ENCODE measurements around the gene ASCC2. TPM values are rescaled to one million over a fixed set of nuclear protein-coding genes. Genes with fewer than 3 reads are reported as not detected.

Gene ASCC2
- total and polyA plus RNA-seq, 2 of the 4 experiments (the other 2 are of a cell fraction): 40.0 to 62.2 TPM

- H3K14ac ChIP-seq (replicated peaks; ENCODE audit: low read depth, low read length): no peak overlapping the region
- 0 out of 2 replicates have a peak, but pooled peaks cover 8% of the 10 kb centered on the region for H3K9me1 ChIP-seq (ENCODE audit: insufficient read depth, low read length)
- H3K9me3 ChIP-seq (ENCODE audit: control insufficient read depth, insufficient read depth, low read length): no peaks in the 10 kb centered on the region
- H2BK20ac ChIP-seq (ENCODE audit: low read depth, low read length): no peak overlapping the region
- peaks cover 25% of the 10 kb centered on the region; the same call in 1 of the 2 replicates for H3K36me3 ChIP-seq (ENCODE audit: control insufficient read depth, insufficient read depth, low read length)
- in situ Hi-C loops (cut with MboI; ENCODE audit: low sequenced_read_pairs) (no loop called here), dilution Hi-C loops (cut with HindIII; ENCODE audit: low sequenced_read_pairs, unreplicated experiment) (no loop called here), intact Hi-C loops (cut with micrococcal nuclease) (no loop called here)
- H2AK5ac ChIP-seq (ENCODE audit: low read depth, low read length): no peak overlapping the region; the same call in 1 of the 2 replicates
- no peak overlapping the region for H4K8ac ChIP-seq (ENCODE audit: low read depth in 2 of 2, low read length in 2 of 2)
- H2BK15ac ChIP-seq (ENCODE audit: low read depth, low read length): no peak overlapping the region
- peaks cover 5% of the 10 kb centered on the region; the same call in 1 of the 2 replicates for H3K4me1 ChIP-seq (ENCODE audit: control insufficient read depth, insufficient read depth, low read length)
- ChIA-PET CTCF (interaction anchor here (0.7 kb wide), 1 partner anchor 39 kb away, joined by 3 read pairs; no protein-coding TSS in a partner anchor), POLR2A (ENCODE audit: unreplicated experiment) (no interaction called here)
- H3K18ac ChIP-seq (ENCODE audit: low read depth, low read length): no peak overlapping the region
- H3K4me3 ChIP-seq (ENCODE audit: insufficient read depth, low read depth, low read length): no peak overlapping the region
- no peak overlapping the region for H4K5ac ChIP-seq (ENCODE audit: low read depth, low read length)
- peak; percentile 77 for ATAC-seq (ENCODE audit: low read depth)
- no peak overlapping the region for H3K4me2 ChIP-seq (ENCODE audit: low read depth, low read length)
- BruUV-seq (replicated peaks): no TSS peak
- no peaks in the 10 kb centered on the region for H4K20me1 ChIP-seq (ENCODE audit: insufficient read depth, low read length)
- H2AFZ ChIP-seq (replicated peaks; ENCODE audit: low read length, poor library complexity): no peak overlapping the region
- H3K9ac ChIP-seq (ENCODE audit: low read depth, low read length): no peak overlapping the region
- no peak overlapping the region for H2BK120ac ChIP-seq (ENCODE audit: low read depth, low read length)
- no peak overlapping the region for H2AK9ac ChIP-seq (replicated peaks; ENCODE audit: low read depth, low read length, poor library complexity)
- no peaks in the 10 kb centered on the region for H3K27me3 ChIP-seq (ENCODE audit: control insufficient read depth, insufficient read depth, low read length)
- TF ChIP-seq NFE2L2 (IDR thresholded peaks at IDR 0.05; ENCODE audit: low read depth, low read length) (no peak), USF2 (IDR thresholded peaks at IDR 0.05; ENCODE audit: low read depth, low read length) (no peak), MAZ (IDR thresholded peaks at IDR 0.05; ENCODE audit: borderline replicate concordance, low read depth, low read length) (no peak), CEBPB (IDR thresholded peaks at IDR 0.05; ENCODE audit: low read depth, low read length) (peak; percentile 40; the same call in 1 of the 2 replicates)
- peak; percentile 70 for DNase-seq
- 83% methylated on average over 2 of the region's 8 CpGs; no CpG with 5 or more reads in 1 of the 2 experiments for WGBS, 2 experiments (ENCODE audit: extremely low coverage in 2 of 2, insufficient read length in 1 of 2)
- H4K91ac ChIP-seq (ENCODE audit: insufficient read depth, low read depth, low read length): no peak overlapping the region
- H3K56ac ChIP-seq (ENCODE audit: extremely low read depth, insufficient read depth, low read length): no peak overlapping the region
- no peak overlapping the region for H3K23ac ChIP-seq (ENCODE audit: low read depth, low read length)
- H3K79me1 ChIP-seq (ENCODE audit: low read depth in 1 of 2, low read length in 2 of 2): no peaks in the 10 kb centered on the region; a peak in 1 of 4 replicates
- H3K4ac ChIP-seq (ENCODE audit: low read depth, low read length): no peak overlapping the region
- H2BK5ac ChIP-seq (ENCODE audit: low read depth, low read length, poor library complexity, severe bottlenecking): peak overlapping the region; percentile 29
- no peak overlapping the region for H3K27ac ChIP-seq (ENCODE audit: insufficient read depth, low read length)
Observed at GRCh38 chr22:29744902-29745301, 93.2 kb downstream of the ASCC2 start.

Measured in IMR-90 (cell line).